ENCODE measurements around the gene UTP15.

DNA sequence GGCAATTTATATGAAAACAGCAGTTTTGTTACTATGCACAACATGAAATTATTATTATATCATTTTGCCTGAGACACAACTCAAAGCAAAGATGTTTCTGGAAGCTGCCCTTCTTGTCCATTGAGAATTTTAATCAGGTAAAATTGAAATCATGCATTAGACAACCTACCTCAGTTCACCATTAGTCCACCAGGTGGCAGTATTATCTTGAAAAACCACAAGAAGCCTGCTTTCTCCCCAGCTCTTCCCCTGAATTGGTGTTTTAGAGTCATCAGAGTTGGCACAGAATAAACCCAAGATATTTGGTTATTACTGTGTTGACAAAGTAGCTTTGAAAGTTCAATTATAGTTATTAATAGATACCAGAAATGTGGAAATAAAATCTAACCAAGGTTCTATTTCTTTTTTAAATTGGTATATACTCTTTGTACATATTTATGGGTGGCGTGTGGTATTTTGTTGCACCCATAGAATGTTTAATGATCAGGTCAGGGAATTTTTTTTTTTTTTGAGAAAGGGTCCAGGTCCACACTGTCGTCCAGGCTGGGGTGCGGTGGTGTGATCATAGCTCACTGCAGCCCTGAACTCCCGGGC is 25.7 kb downstream of the UTP15 start:
- TF ChIP-seq CTCF (IDR thresholded peaks at IDR 0.05; ENCODE audit: insufficient read depth, low read length) (peak; percentile 22), GABPA (IDR thresholded peaks at IDR 0.05; ENCODE audit: low read depth) (no peak)

All from HL-60 (cell line).